HepG2 (cell line): ENCODE data around the gene CHN2. TPM values are rescaled to one million over a fixed set of nuclear protein-coding genes. Genes with fewer than 3 reads are reported as not detected.

Source experiments
- ARID5B ChIP-seq: IDR thresholded peaks from 2 replicates; pipeline ENCODE4 v1.4.0; 2020; ENCODE audit warnings: mild to moderate bottlenecking, missing genetic modification reagents
- ARNT2 ChIP-seq: sonication (generic); formaldehyde crosslinking; IDR thresholded peaks from 2 replicates; pipeline ENCODE4 v1.8.0; 2022; ENCODE audit warnings: mild to moderate bottlenecking, low read depth, missing genetic modification reagents, moderate library complexity
- ATF7 ChIP-seq, 2 experiments: fragments of 450-650 bp in 1 of 2; sonication (generic) in 1 of 2; formaldehyde crosslinking in 1 of 2; IDR thresholded peaks; 2 replicates each; pipeline versions ENCODE4 v1.4.0 to v1.6.1; 2016 to 2020; ENCODE audit warnings: antibody characterized with exemption in 1 of 2, mild to moderate bottlenecking in 1 of 2, missing genetic modification reagents in 1 of 2
- CBX5 ChIP-seq: sonication (generic); formaldehyde crosslinking; IDR thresholded peaks from 2 replicates; pipeline ENCODE4 v1.4.0; 2020; ENCODE audit warnings: missing genetic modification reagents, borderline replicate concordance
- GABPB1 ChIP-seq: IDR thresholded peaks from 2 replicates; pipeline ENCODE4 v1.6.1; 2016; ENCODE audit warnings: mild to moderate bottlenecking, missing genetic modification reagents, moderate library complexity, missing compliant biosample characterization
- HNF1A ChIP-seq, 2 experiments: sonication (generic) in 1 of 2; formaldehyde crosslinking in 1 of 2; IDR thresholded peaks; 2 replicates each; pipeline versions ENCODE4 v1.4.0 to v1.6.1; 2016 to 2020; ENCODE audit warnings: borderline replicate concordance in 1 of 2, low read depth in 1 of 2, mild to moderate bottlenecking in 1 of 2, missing genetic modification reagents in 1 of 2
- MATR3 ChIP-seq: sonication (generic); formaldehyde crosslinking; IDR thresholded peaks from 2 replicates; pipeline ENCODE4 v1.4.0; 2020; ENCODE audit warnings: missing genetic modification reagents
- PAXIP1 ChIP-seq: sonication (generic); formaldehyde crosslinking; conservative IDR thresholded peaks from 2 replicates; pipeline ENCODE4 v1.4.0; 2020; ENCODE audit warnings: mild to moderate bottlenecking, missing genetic modification reagents, moderate library complexity
- RELA ChIP-seq: sonication (generic); formaldehyde crosslinking; IDR thresholded peaks from 2 replicates; pipeline ENCODE4 v1.4.0; 2020; ENCODE audit warnings: missing genetic modification reagents
- REXO4 ChIP-seq: sonication (generic); formaldehyde crosslinking; IDR thresholded peaks from 2 replicates; pipeline ENCODE4 v1.8.0; 2022; ENCODE audit warnings: missing genetic modification reagents, mild to moderate bottlenecking, borderline replicate concordance
- SOX6 ChIP-seq, 2 experiments: fragments of 450-650 bp in 1 of 2; sonication (generic) in 1 of 2; formaldehyde crosslinking in 1 of 2; IDR thresholded peaks; 2 replicates each; pipeline versions ENCODE4 v1.4.0 to v1.6.1; 2017 to 2020; ENCODE audit warnings: antibody characterized with exemption in 1 of 2, mild to moderate bottlenecking in 1 of 2, missing genetic modification reagents in 1 of 2
- XRCC5 ChIP-seq: fragments of 200-400 bp; formaldehyde crosslinking; optimal IDR thresholded peaks from 2 replicates; pipeline ENCODE3; 2017; ENCODE audit warnings: mild to moderate bottlenecking, low read length
- ZKSCAN5 ChIP-seq: sonication (generic); formaldehyde crosslinking; IDR thresholded peaks from 2 replicates; pipeline ENCODE4 v1.5.1; 2020; ENCODE audit warnings: mild to moderate bottlenecking, missing genetic modification reagents
- ZNF44 ChIP-seq: sonication (generic); formaldehyde crosslinking; IDR thresholded peaks from 2 replicates; pipeline ENCODE4 v1.5.1; 2020; ENCODE audit warnings: mild to moderate bottlenecking, missing genetic modification reagents
- ZNF512 ChIP-seq: sonication (generic); formaldehyde crosslinking; IDR thresholded peaks from 2 replicates; pipeline ENCODE4 v1.4.0; 2020; ENCODE audit warnings: mild to moderate bottlenecking, missing genetic modification reagents
- ZNF543 ChIP-seq: sonication (generic); formaldehyde crosslinking; IDR thresholded peaks from 2 replicates; pipeline ENCODE4 v1.4.0; 2020; ENCODE audit warnings: mild to moderate bottlenecking, missing genetic modification reagents
- polyA plus RNA-seq, 8 experiments: library from polyadenylated mRNA; depleted of rRNA in 3 of 8; stranded (reverse) in 7 of 8; unstranded in 1 of 8; fragments of >200 nt; fragmentation: Illumina TruSeq in 4 of 8; extraction: Trizol in 4 of 8; gene quantifications; 2 replicates each; pipeline versions ENCODE4 v1.2.1 to v1.2.3, GENCODE V29; 2011 to 2016; ENCODE audit warnings: low read depth in 4 of 8, missing spikeins in 1 of 8, mixed read lengths in 1 of 8; ENCODE audit not compliant: insufficient read depth in 1 of 8
- total RNA-seq, 5 experiments: library from RNA; depleted of rRNA; stranded (reverse); fragments of >200 nt; fragmentation: Illumina TruSeq; extraction: Trizol; gene quantifications; 2 replicates each; pipeline ENCODE4 v1.2.3, GENCODE V29; 2016; ENCODE audit warnings: low read depth in 1 of 5

The CHN2 gene
- total and polyA plus RNA-seq, 2 of the 13 experiments (the other 11 are each of a cell fraction or from before 2014, with no cell fraction given) = 23.5 to 30.5 TPM

- no peak for TF ChIP-seq ARNT2 (CRISPR knock-in tag)
- TF ChIP-seq MATR3 (CRISPR knock-in tag) = no peak
- TF ChIP-seq CBX5 (CRISPR knock-in tag) = no peak
- no peak for TF ChIP-seq REXO4 (CRISPR knock-in tag)
- no peak for TF ChIP-seq ZNF543 (CRISPR knock-in tag)
- no peak for TF ChIP-seq XRCC5
- no peak for TF ChIP-seq ZNF512
- TF ChIP-seq SOX6 (IDR thresholded peaks at IDR 0.05) = no peak
- TF ChIP-seq SOX6 (CRISPR knock-in tag; IDR thresholded peaks at IDR 0.05) = peak; percentile 50; the same call in 1 of the 2 replicates
- TF ChIP-seq PAXIP1 (CRISPR knock-in tag) = peak; percentile 65
- no peak for TF ChIP-seq GABPB1
- TF ChIP-seq ZKSCAN5 (CRISPR knock-in tag) = no peak
- no peak for TF ChIP-seq RELA (CRISPR knock-in tag)
- TF ChIP-seq ZNF44 (CRISPR knock-in tag) = no peak
- TF ChIP-seq ATF7 (IDR thresholded peaks at IDR 0.05) = no peak
- no peak for TF ChIP-seq ATF7 (CRISPR knock-in tag; IDR thresholded peaks at IDR 0.05)
- TF ChIP-seq HNF1A (IDR thresholded peaks at IDR 0.05; ENCODE audit: low read depth) = no peak
- no peak for TF ChIP-seq HNF1A (CRISPR knock-in tag; IDR thresholded peaks at IDR 0.05; ENCODE audit: borderline replicate concordance)
- peak; percentile 75 for TF ChIP-seq ARID5B (CRISPR knock-in tag)
Observed at GRCh38 chr7:29328045-29328444, 133.5 kb downstream of the CHN2 start (continued).
